GM23338 (cell line): ENCODE measurements around the gene BBX. TPM values are rescaled to one million over a fixed set of nuclear protein-coding genes. Genes with fewer than 3 reads are reported as not detected.

Source experiments
- ATAC-seq: fragments of 200-7000 bp; cut with Tn5 transposase; 3 replicates; pipeline ENCODE4 v1.9.1; 2020
- DNase-seq: peaks from one replicate; pipeline ENCODE4 v3.0.0-alpha.2; 2015; ENCODE audit warnings: low spot score
- H2AFZ ChIP-seq: fragments of 200-600 bp; sonication (generic); 2 replicates; pipeline ENCODE4 v1.8.0; 2016; ENCODE audit warnings: antibody characterized with exemption, mild to moderate bottlenecking, moderate library complexity
- H3F3A ChIP-seq: fragments of 200-600 bp; sonication (generic); replicated peaks from 2 replicates; pipeline ENCODE4 v1.8.0; 2017; ENCODE audit warnings: antibody characterized with exemption, mixed run types, low read depth
- H3K27ac ChIP-seq: fragments of 200-600 bp; sonication (generic); 2 replicates; pipeline ENCODE4 v1.6.1; 2016; ENCODE audit warnings: low read depth
- H3K27me3 ChIP-seq: fragments of 200-600 bp; sonication (generic); 2 replicates; pipeline ENCODE4 v1.8.0; 2016; ENCODE audit warnings: mild to moderate bottlenecking, mixed run types, moderate library complexity; ENCODE audit not compliant: insufficient read depth
- H3K36me3 ChIP-seq: fragments of 200-600 bp; sonication (generic); 2 replicates; pipeline ENCODE4 v1.8.0; 2016; ENCODE audit warnings: mild to moderate bottlenecking; ENCODE audit not compliant: insufficient read depth
- H3K4me1 ChIP-seq: fragments of 200-600 bp; sonication (generic); 2 replicates; pipeline ENCODE4 v1.8.0; 2016; ENCODE audit warnings: mild to moderate bottlenecking, moderate library complexity; ENCODE audit not compliant: insufficient read depth
- H3K4me2 ChIP-seq: fragments of 200-600 bp; sonication (generic); 2 replicates; pipeline ENCODE4 v1.7.1; 2017; ENCODE audit warnings: mixed run types
- H3K4me3 ChIP-seq: fragments of 200-600 bp; sonication (generic); 2 replicates; pipeline ENCODE4 v1.6.1; 2016; ENCODE audit warnings: mixed run types
- H3K79me2 ChIP-seq: fragments of 200-600 bp; sonication (generic); replicated peaks from 2 replicates; pipeline ENCODE4 v1.8.0; 2017; ENCODE audit warnings: mild to moderate bottlenecking; ENCODE audit not compliant: insufficient read depth
- H3K9me2 ChIP-seq: fragments of 200-600 bp; sonication (generic); 2 replicates; pipeline ENCODE4 v1.8.0; 2017; ENCODE audit not compliant: insufficient read depth
- H4K20me1 ChIP-seq: fragments of 200-600 bp; sonication (generic); replicated peaks from 2 replicates; pipeline ENCODE4 v1.8.0; 2017; ENCODE audit warnings: mild to moderate bottlenecking; ENCODE audit not compliant: insufficient read depth
- H3K27ac Mint-ChIP-seq: 2 replicates; pipeline ENCODE4 v1.8.0; 2020; ENCODE audit warnings: inconsistent platforms, mild to moderate bottlenecking, moderate library complexity, mixed read lengths
- H3K27me3 Mint-ChIP-seq: 3 replicates; pipeline ENCODE4 v1.8.0; 2022; ENCODE audit warnings: low read depth, mild to moderate bottlenecking, moderate library complexity, mixed read lengths, inconsistent platforms; ENCODE audit not compliant: insufficient read depth, poor library complexity
- H3K36me3 Mint-ChIP-seq: 3 replicates; pipeline ENCODE4 v1.8.0; 2021; ENCODE audit warnings: low read depth, mild to moderate bottlenecking, inconsistent platforms, moderate library complexity, mixed read lengths
- H3K4me1 Mint-ChIP-seq: 3 replicates; pipeline ENCODE4 v1.8.0; 2020; ENCODE audit warnings: mild to moderate bottlenecking, inconsistent platforms, mixed read lengths
- H3K4me3 Mint-ChIP-seq: 3 replicates; pipeline ENCODE4 v1.8.0; 2021; ENCODE audit warnings: moderate library complexity, mild to moderate bottlenecking, inconsistent platforms, mixed read lengths
- H3K9me3 Mint-ChIP-seq: 3 replicates; pipeline ENCODE4 v1.8.0; 2020; ENCODE audit warnings: moderate library complexity, mild to moderate bottlenecking, inconsistent platforms, mixed read lengths
- CREB1 ChIP-seq: fragments of 250-450 bp; sonication (Bioruptor Pico); IDR thresholded peaks from 2 replicates; pipeline ENCODE4 v1.5.0; 2020; ENCODE audit warnings: low read depth, mild to moderate bottlenecking, moderate library complexity
- NANOG ChIP-seq: IDR thresholded peaks from 2 replicates; pipeline ENCODE4 v1.6.1; 2016; ENCODE audit warnings: antibody characterized with exemption, borderline replicate concordance
- ZNF114 ChIP-seq: fragments of 250-450 bp; sonication (Bioruptor Pico); IDR thresholded peaks from 2 replicates; pipeline ENCODE4 v1.5.0; 2020; ENCODE audit warnings: mild to moderate bottlenecking, moderate library complexity
- ZNF331 ChIP-seq: fragments of 250-450 bp; sonication (Bioruptor Pico); IDR thresholded peaks from 2 replicates; pipeline ENCODE4 v1.5.0; 2020; ENCODE audit warnings: low read depth, mild to moderate bottlenecking, moderate library complexity
- polyA plus RNA-seq: library from polyadenylated mRNA; unstranded; fragments of >200 nt; fragmentation: Nextera tagmentation; extraction: Ambion mirVana; gene quantifications from 2 replicates; pipeline ENCODE4 v1.2.1, GENCODE V29; 2016
- total RNA-seq: library from RNA; depleted of rRNA; stranded (reverse); fragments of >200 nt; shearing (Covaris generic); gene quantifications from 2 replicates; pipeline ENCODE4 v1.2.3, GENCODE V29; 2014
- TF ChIP-seq, protein P1 (sequence below): fragments of 250-450 bp; sonication (Bioruptor Pico); IDR thresholded peaks from 2 replicates; pipeline ENCODE4 v1.5.0; 2020; ENCODE audit warnings: mild to moderate bottlenecking, moderate library complexity
- TF ChIP-seq, protein P2 (sequence below): IDR thresholded peaks from one replicate; pipeline ENCODE4 v1.6.1; 2018; ENCODE audit warnings: antibody characterized with exemption; ENCODE audit not compliant: unreplicated experiment
- TF ChIP-seq, protein P3 (sequence below): IDR thresholded peaks from 2 replicates; pipeline ENCODE4 v1.6.1; 2016; ENCODE audit warnings: antibody characterized with exemption

The BBX gene
- total and polyA plus RNA-seq, 2 experiments from 2014 or later: 35.2 to 44.1 TPM

DNA sequence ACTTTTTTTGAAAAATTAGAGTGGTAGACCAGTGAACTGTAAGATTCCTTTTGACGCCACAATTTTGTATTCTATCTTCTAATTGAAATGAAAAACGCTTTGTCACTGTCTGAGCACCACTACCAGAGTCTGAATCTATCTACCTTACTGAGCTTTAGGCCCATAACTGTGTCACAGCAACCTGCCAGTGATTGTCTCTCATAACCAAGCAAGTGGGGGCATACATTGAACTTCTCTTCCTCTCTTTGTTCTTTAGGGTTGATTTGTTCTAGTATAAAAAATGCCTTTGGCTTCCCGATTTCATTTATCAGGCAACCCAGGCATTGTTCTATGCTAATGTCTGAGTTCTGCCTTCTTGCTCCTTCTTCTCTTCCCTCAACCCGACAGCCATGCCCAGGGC is 142.6 kb downstream of the BBX start (continued):
- TF ChIP-seq, protein P1, sequence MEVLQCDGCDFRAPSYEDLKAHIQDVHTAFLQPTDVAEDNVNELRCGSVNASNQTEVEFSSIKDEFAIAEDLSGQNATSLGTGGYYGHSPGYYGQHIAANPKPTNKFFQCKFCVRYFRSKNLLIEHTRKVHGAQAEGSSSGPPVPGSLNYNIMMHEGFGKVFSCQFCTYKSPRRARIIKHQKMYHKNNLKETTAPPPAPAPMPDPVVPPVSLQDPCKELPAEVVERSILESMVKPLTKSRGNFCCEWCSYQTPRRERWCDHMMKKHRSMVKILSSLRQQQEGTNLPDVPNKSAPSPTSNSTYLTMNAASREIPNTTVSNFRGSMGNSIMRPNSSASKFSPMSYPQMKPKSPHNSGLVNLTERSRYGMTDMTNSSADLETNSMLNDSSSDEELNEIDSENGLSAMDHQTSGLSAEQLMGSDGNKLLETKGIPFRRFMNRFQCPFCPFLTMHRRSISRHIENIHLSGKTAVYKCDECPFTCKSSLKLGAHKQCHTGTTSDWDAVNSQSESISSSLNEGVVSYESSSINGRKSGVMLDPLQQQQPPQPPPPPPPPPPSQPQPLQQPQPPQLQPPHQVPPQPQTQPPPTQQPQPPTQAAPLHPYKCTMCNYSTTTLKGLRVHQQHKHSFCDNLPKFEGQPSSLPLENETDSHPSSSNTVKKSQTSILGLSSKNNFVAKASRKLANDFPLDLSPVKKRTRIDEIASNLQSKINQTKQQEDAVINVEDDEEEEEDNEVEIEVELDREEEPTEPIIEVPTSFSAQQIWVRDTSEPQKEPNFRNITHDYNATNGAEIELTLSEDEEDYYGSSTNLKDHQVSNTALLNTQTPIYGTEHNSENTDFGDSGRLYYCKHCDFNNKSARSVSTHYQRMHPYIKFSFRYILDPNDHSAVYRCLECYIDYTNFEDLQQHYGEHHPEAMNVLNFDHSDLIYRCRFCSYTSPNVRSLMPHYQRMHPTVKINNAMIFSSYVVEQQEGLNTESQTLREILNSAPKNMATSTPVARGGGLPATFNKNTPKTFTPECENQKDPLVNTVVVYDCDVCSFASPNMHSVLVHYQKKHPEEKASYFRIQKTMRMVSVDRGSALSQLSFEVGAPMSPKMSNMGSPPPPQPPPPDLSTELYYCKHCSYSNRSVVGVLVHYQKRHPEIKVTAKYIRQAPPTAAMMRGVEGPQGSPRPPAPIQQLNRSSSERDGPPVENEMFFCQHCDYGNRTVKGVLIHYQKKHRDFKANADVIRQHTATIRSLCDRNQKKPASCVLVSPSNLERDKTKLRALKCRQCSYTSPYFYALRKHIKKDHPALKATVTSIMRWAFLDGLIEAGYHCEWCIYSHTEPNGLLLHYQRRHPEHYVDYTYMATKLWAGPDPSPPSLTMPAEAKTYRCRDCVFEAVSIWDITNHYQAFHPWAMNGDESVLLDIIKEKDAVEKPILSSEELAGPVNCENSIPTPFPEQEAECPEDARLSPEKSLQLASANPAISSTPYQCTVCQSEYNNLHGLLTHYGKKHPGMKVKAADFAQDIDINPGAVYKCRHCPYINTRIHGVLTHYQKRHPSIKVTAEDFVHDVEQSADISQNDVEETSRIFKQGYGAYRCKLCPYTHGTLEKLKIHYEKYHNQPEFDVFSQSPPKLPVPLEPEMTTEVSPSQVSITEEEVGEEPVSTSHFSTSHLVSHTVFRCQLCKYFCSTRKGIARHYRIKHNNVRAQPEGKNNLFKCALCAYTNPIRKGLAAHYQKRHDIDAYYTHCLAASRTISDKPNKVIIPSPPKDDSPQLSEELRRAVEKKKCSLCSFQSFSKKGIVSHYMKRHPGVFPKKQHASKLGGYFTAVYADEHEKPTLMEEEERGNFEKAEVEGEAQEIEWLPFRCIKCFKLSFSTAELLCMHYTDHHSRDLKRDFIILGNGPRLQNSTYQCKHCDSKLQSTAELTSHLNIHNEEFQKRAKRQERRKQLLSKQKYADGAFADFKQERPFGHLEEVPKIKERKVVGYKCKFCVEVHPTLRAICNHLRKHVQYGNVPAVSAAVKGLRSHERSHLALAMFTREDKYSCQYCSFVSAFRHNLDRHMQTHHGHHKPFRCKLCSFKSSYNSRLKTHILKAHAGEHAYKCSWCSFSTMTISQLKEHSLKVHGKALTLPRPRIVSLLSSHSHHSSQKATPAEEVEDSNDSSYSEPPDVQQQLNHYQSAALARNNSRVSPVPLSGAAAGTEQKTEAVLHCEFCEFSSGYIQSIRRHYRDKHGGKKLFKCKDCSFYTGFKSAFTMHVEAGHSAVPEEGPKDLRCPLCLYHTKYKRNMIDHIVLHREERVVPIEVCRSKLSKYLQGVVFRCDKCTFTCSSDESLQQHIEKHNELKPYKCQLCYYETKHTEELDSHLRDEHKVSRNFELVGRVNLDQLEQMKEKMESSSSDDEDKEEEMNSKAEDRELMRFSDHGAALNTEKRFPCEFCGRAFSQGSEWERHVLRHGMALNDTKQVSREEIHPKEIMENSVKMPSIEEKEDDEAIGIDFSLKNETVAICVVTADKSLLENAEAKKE (CRISPR knock-in tag): no peak
- TF ChIP-seq CREB1 (CRISPR knock-in tag): no peak

DNA sequence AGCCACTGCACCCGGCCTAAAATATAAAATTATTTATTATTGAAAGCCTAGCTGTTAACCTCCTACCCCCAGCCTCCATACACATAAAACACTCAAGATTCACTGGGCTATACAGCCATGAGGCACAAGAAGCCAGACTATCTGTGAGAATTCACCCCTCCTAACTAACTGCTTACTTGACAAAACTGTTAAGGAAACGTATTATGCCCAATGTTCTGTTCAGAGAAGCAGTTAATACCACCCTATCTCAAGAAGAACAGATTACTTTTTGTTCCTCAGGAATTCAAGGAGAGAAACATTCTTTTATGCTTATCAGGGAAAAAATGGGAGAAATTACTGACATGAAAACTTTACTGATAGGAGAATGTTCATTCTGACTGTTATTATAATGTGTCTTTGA is 144.1 kb downstream of the BBX start:
- no peaks in the 10 kb centered on the region for H3K9me3 Mint-ChIP-seq
- Histone ChIP-seq H3K79me2 (peaks cover 8% of the 10 kb centered on the region; the same call in 1 of the 2 replicates), H3K36me3 (no peaks in the 10 kb centered on the region), H4K20me1 (no peaks in the 10 kb centered on the region), H3K9me2 (no peaks in the 10 kb centered on the region), H3K27ac (no peak overlapping the region), H3F3A (no peaks in the 10 kb centered on the region), H3K27me3 (no peaks in the 10 kb centered on the region), H3K4me3 (no peak overlapping the region), H3K4me2 (no peak overlapping the region), H3K4me1 (peaks cover 35% of the 10 kb centered on the region), H2AFZ (no peak overlapping the region)
- no peak for DNase-seq
- no peak for ATAC-seq
- peaks cover 45% of the 10 kb centered on the region for H3K4me1 Mint-ChIP-seq
- no peak overlapping the region for H3K4me3 Mint-ChIP-seq
- no peaks in the 10 kb centered on the region for H3K36me3 Mint-ChIP-seq
- peak overlapping the region; percentile 48; the same call in 1 of the 2 replicates for H3K27ac Mint-ChIP-seq
- H3K27me3 Mint-ChIP-seq: peaks cover 6% of the 10 kb centered on the region
- TF ChIP-seq, protein P2, sequence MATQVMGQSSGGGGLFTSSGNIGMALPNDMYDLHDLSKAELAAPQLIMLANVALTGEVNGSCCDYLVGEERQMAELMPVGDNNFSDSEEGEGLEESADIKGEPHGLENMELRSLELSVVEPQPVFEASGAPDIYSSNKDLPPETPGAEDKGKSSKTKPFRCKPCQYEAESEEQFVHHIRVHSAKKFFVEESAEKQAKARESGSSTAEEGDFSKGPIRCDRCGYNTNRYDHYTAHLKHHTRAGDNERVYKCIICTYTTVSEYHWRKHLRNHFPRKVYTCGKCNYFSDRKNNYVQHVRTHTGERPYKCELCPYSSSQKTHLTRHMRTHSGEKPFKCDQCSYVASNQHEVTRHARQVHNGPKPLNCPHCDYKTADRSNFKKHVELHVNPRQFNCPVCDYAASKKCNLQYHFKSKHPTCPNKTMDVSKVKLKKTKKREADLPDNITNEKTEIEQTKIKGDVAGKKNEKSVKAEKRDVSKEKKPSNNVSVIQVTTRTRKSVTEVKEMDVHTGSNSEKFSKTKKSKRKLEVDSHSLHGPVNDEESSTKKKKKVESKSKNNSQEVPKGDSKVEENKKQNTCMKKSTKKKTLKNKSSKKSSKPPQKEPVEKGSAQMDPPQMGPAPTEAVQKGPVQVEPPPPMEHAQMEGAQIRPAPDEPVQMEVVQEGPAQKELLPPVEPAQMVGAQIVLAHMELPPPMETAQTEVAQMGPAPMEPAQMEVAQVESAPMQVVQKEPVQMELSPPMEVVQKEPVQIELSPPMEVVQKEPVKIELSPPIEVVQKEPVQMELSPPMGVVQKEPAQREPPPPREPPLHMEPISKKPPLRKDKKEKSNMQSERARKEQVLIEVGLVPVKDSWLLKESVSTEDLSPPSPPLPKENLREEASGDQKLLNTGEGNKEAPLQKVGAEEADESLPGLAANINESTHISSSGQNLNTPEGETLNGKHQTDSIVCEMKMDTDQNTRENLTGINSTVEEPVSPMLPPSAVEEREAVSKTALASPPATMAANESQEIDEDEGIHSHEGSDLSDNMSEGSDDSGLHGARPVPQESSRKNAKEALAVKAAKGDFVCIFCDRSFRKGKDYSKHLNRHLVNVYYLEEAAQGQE: no peak
- TF ChIP-seq NANOG (no peak), ZNF331 (no peak), ZNF114 (CRISPR knock-in tag) (no peak)
- TF ChIP-seq, protein P3, sequence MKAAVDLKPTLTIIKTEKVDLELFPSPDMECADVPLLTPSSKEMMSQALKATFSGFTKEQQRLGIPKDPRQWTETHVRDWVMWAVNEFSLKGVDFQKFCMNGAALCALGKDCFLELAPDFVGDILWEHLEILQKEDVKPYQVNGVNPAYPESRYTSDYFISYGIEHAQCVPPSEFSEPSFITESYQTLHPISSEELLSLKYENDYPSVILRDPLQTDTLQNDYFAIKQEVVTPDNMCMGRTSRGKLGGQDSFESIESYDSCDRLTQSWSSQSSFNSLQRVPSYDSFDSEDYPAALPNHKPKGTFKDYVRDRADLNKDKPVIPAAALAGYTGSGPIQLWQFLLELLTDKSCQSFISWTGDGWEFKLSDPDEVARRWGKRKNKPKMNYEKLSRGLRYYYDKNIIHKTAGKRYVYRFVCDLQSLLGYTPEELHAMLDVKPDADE: no peak
